ENCODE data around the gene UBA3. TPM values are rescaled to one million over a fixed set of nuclear protein-coding genes. Genes with fewer than 3 reads are reported as not detected.

The UBA3 gene
- total and polyA plus RNA-seq, 4 experiments from 2014 or later, result 60.1 to 105 (median 81.3) TPM

- H3K4me1 ChIP-seq (ENCODE audit: insufficient read depth, low read length), result peaks cover 59% of the 10 kb centered on the region
- intact Hi-C loops (cut with micrococcal nuclease), result no loop called here
- ChIA-PET CTCF (ENCODE audit: partially characterized antibody) (interaction anchor here (1.1 to 6.0 kb wide), 3 partner anchors 36 to 72 kb away, joined by 4 to 33 read pairs (median 6); partner anchors contain the start of gene ARL6IP5), POLR2A (ENCODE audit: partially characterized antibody) (interaction anchor here (6.8 kb wide), 1 partner anchor 38 kb away, joined by 287 read pairs; the partner anchor contains the start of genes ARL6IP5 and UBA3)
- Mint-ChIP-seq H3K4me3 (peak overlapping the region in 6 of 8 donors; percentile 40 to 80 (median 58)), H3K4me1 (peaks cover 39 to 70% (median 48%) of the 10 kb centered on the region in 4 donors), H3K9me3 (peaks cover 0 to 2% (median 0%) of the 10 kb centered on the region in 8 donors), H3K27me3 (no peaks in the 10 kb centered on the region), H3K27ac (peak overlapping the region in 2 of 7 donors; percentile 72 to 99), H3K36me3 (peaks cover 27 to 60% of the 10 kb centered on the region in 2 donors)
- DNase-seq, result no peak
- no peaks in the 10 kb centered on the region for H3K27me3 ChIP-seq (ENCODE audit: insufficient read depth, low read length)
- H3K9me3 ChIP-seq (ENCODE audit: control insufficient read depth in 1 of 2, low read length in 2 of 2), result no peaks in the 10 kb centered on the region
- no peak overlapping the region for H3K27ac ChIP-seq (ENCODE audit: low read depth, low read length)
- H3K4me3 ChIP-seq (ENCODE audit: low read length in 2 of 2), result no peak overlapping the region
- H3K36me3 ChIP-seq (ENCODE audit: insufficient read depth, low read length), result peaks cover 22% of the 10 kb centered on the region
Measured at GRCh38 chr3:69048990-69049389, 31.2 kb downstream of the UBA3 start.

GRCh38 chr3:69044608-69045007 is 35.6 kb downstream of the UBA3 start:
- intact Hi-C loops (cut with micrococcal nuclease), result no loop called here
- POLR2A ChIA-PET (ENCODE audit: partially characterized antibody), result interaction anchor here (0.7 to 1.0 kb wide), 2 partner anchors 47 to 64 kb away, joined by 3 to 4 read pairs; no protein-coding TSS in a partner anchor
- peaks cover 29 to 44% (median 32%) of the 10 kb centered on the region in 4 donors for H3K4me1 Mint-ChIP-seq

DNA sequence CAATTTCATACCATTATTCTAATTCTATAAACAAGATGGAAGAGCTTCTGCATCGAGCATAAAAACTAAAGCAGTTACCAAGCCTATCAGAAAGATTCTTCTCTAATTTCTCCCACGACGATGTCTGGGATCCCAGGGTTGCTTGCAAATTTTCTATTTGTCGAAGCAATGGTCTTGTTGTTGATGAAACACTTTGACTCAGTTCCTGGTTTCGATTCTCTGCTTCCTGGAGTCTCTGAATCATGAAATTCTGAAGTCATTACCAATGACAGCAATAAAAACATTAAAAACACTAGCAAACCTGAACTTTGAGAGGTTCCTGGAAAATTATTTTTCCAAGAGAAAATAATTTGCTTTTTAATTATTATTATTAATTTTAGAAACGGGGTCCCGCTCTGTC is 46.7 kb downstream of the UBA3 start:
- no peak overlapping the region for H3K27ac ChIP-seq (ENCODE audit: low read depth, low read length)
- no peak overlapping the region for H3K27ac Mint-ChIP-seq
- DNase-seq, result no peak
- no peaks in the 10 kb centered on the region for H3K27me3 ChIP-seq (ENCODE audit: insufficient read depth, low read length)
- ChIA-PET POLR2A (ENCODE audit: partially characterized antibody) (interaction anchor here (0.7 kb wide), 1 partner anchor 18 kb away, joined by 3 read pairs; no protein-coding TSS in a partner anchor), CTCF (ENCODE audit: partially characterized antibody) (no interaction called here)
- no peaks in the 10 kb centered on the region for H3K4me1 ChIP-seq (ENCODE audit: insufficient read depth, low read length)
- no peaks in the 10 kb centered on the region for H3K27me3 Mint-ChIP-seq
- intact Hi-C loops (cut with micrococcal nuclease), result no loop called here
- peaks cover 54 to 70% of the 10 kb centered on the region in 2 donors for H3K36me3 Mint-ChIP-seq
- peaks cover 0 to 7% (median 3%) of the 10 kb centered on the region in 4 donors for H3K4me1 Mint-ChIP-seq
- peaks cover 57% of the 10 kb centered on the region for H3K36me3 ChIP-seq (ENCODE audit: insufficient read depth, low read length)
- no peak overlapping the region for H3K4me3 ChIP-seq (ENCODE audit: low read length in 2 of 2)
- no peak overlapping the region for H3K4me3 Mint-ChIP-seq
- no peaks in the 10 kb centered on the region for H3K9me3 Mint-ChIP-seq
- H3K9me3 ChIP-seq (ENCODE audit: control insufficient read depth in 1 of 2, low read length in 2 of 2), result no peaks in the 10 kb centered on the region

More at GRCh38 chr3:69044608-69045007, 35.6 kb downstream of the UBA3 start:
- Histone ChIP-seq H3K27me3 (ENCODE audit: insufficient read depth, low read length) (no peaks in the 10 kb centered on the region), H3K9me3 (ENCODE audit: control insufficient read depth in 1 of 2, low read length in 2 of 2) (no peaks in the 10 kb centered on the region), H3K4me1 (ENCODE audit: insufficient read depth, low read length) (peaks cover 36% of the 10 kb centered on the region), H3K27ac (ENCODE audit: low read depth, low read length) (no peak overlapping the region), H3K4me3 (ENCODE audit: low read length in 2 of 2) (no peak overlapping the region), H3K36me3 (ENCODE audit: insufficient read depth, low read length) (peaks cover 33% of the 10 kb centered on the region)
- H3K27ac Mint-ChIP-seq, result peak overlapping the region in 4 of 7 donors; percentile 2 to 88 (median 12)
- H3K36me3 Mint-ChIP-seq, result peaks cover 43 to 62% of the 10 kb centered on the region in 2 donors
- DNase-seq, result no peak
- CTCF ChIA-PET (ENCODE audit: partially characterized antibody), result interaction anchor here (1.4 kb wide), 1 partner anchor 42 kb away, joined by 3 read pairs; no protein-coding TSS in a partner anchor
- no peaks in the 10 kb centered on the region for H3K9me3 Mint-ChIP-seq
- H3K27me3 Mint-ChIP-seq, result no peaks in the 10 kb centered on the region
- no peak overlapping the region for H3K4me3 Mint-ChIP-seq

DNA sequence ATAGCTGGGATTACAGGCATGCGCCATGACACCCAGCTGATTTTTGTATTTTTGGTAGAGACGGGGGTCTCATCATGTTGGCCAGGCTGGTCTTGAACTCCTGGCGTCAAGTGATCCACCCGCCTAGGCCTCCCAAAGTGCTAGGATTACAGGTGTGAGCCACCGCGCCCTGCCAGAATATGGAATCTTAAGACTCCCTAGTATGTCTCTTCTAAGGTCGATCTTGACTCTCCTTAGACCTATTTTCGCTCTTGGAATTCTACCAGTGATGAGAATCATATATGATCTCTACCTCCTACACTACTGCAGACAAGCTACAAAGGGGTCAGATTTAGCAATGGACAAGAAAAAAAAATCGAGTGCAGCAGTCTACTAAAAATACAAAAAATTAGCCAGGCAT is 47.4 kb downstream of the UBA3 start:
- peaks cover 55 to 69% of the 10 kb centered on the region in 2 donors for H3K36me3 Mint-ChIP-seq
- CTCF ChIA-PET (ENCODE audit: partially characterized antibody), result no interaction called here
- Histone ChIP-seq H3K27me3 (ENCODE audit: insufficient read depth, low read length) (no peaks in the 10 kb centered on the region), H3K27ac (ENCODE audit: low read depth, low read length) (no peak overlapping the region), H3K36me3 (ENCODE audit: insufficient read depth, low read length) (peaks cover 57% of the 10 kb centered on the region), H3K4me3 (ENCODE audit: low read length in 2 of 2) (no peak overlapping the region), H3K4me1 (ENCODE audit: insufficient read depth, low read length) (no peaks in the 10 kb centered on the region), H3K9me3 (ENCODE audit: control insufficient read depth in 1 of 2, low read length in 2 of 2) (no peaks in the 10 kb centered on the region)
- intact Hi-C loops (cut with micrococcal nuclease), result no loop called here
- H3K9me3 Mint-ChIP-seq, result no peaks in the 10 kb centered on the region
- no peak for DNase-seq
- no peak overlapping the region for H3K4me3 Mint-ChIP-seq
- H3K4me1 Mint-ChIP-seq, result peaks cover 0 to 7% (median 3%) of the 10 kb centered on the region in 4 donors
- peak overlapping the region in 3 of 7 donors; percentile 6 to 46 (median 30) for H3K27ac Mint-ChIP-seq
- H3K27me3 Mint-ChIP-seq, result no peaks in the 10 kb centered on the region
- POLR2A ChIA-PET (ENCODE audit: partially characterized antibody), result interaction anchor here (0.7 kb wide), 1 partner anchor 19 kb away, joined by 3 read pairs; no protein-coding TSS in a partner anchor

- Mint-ChIP-seq H3K4me3 (no peak overlapping the region), H3K27me3 (no peaks in the 10 kb centered on the region), H3K4me1 (peaks cover 0 to 7% (median 3%) of the 10 kb centered on the region in 4 donors), H3K27ac (no peak overlapping the region), H3K36me3 (peaks cover 58 to 72% of the 10 kb centered on the region in 2 donors), H3K9me3 (no peaks in the 10 kb centered on the region)
- intact Hi-C loops (cut with micrococcal nuclease), result no loop called here
- ChIA-PET POLR2A (ENCODE audit: partially characterized antibody) (interaction anchor here (0.6 to 1.0 kb wide), 2 partner anchors 19 kb away, joined by 3 to 4 read pairs; partner anchors contain the start of gene EOGT), CTCF (ENCODE audit: partially characterized antibody) (no interaction called here)
- H3K4me1 ChIP-seq (ENCODE audit: insufficient read depth, low read length), result no peaks in the 10 kb centered on the region
- DNase-seq, result no peak
- no peaks in the 10 kb centered on the region for H3K27me3 ChIP-seq (ENCODE audit: insufficient read depth, low read length)
- H3K36me3 ChIP-seq (ENCODE audit: insufficient read depth, low read length), result peaks cover 60% of the 10 kb centered on the region
- no peak overlapping the region for H3K4me3 ChIP-seq (ENCODE audit: low read length in 2 of 2)
- no peak overlapping the region for H3K27ac ChIP-seq (ENCODE audit: low read depth, low read length)
- no peaks in the 10 kb centered on the region for H3K9me3 ChIP-seq (ENCODE audit: control insufficient read depth in 1 of 2, low read length in 2 of 2)
Measured at GRCh38 chr3:69032142-69032541, 48.0 kb downstream of the UBA3 start.

GRCh38 chr3:69031635-69032034 is 48.5 kb downstream of the UBA3 start:
- intact Hi-C loops (cut with micrococcal nuclease), result no loop called here
- H3K36me3 Mint-ChIP-seq, result peaks cover 57 to 68% of the 10 kb centered on the region in 2 donors
- H3K27me3 Mint-ChIP-seq, result no peaks in the 10 kb centered on the region
- peaks cover 58% of the 10 kb centered on the region for H3K36me3 ChIP-seq (ENCODE audit: insufficient read depth, low read length)
- DNase-seq, result no peak
- no peak overlapping the region for H3K27ac Mint-ChIP-seq
- CTCF ChIA-PET (ENCODE audit: partially characterized antibody), result no interaction called here
- H3K9me3 ChIP-seq (ENCODE audit: control insufficient read depth in 1 of 2, low read length in 2 of 2), result no peaks in the 10 kb centered on the region
- POLR2A ChIA-PET (ENCODE audit: partially characterized antibody), result interaction anchor here (0.6 to 1.0 kb wide), 2 partner anchors 18 to 19 kb away, joined by 3 to 4 read pairs; partner anchors contain the start of gene EOGT
- peaks cover 0 to 3% (median under 1%) of the 10 kb centered on the region in 4 donors for H3K4me1 Mint-ChIP-seq
- H3K27ac ChIP-seq (ENCODE audit: low read depth, low read length), result no peak overlapping the region
- no peaks in the 10 kb centered on the region for H3K9me3 Mint-ChIP-seq
- no peaks in the 10 kb centered on the region for H3K27me3 ChIP-seq (ENCODE audit: insufficient read depth, low read length)
- no peaks in the 10 kb centered on the region for H3K4me1 ChIP-seq (ENCODE audit: insufficient read depth, low read length)
- no peak overlapping the region for H3K4me3 Mint-ChIP-seq
- no peak overlapping the region for H3K4me3 ChIP-seq (ENCODE audit: low read length in 2 of 2)

- Histone ChIP-seq H3K4me3 (ENCODE audit: low read length in 2 of 2) (no peak overlapping the region), H3K27ac (ENCODE audit: low read depth, low read length) (no peak overlapping the region), H3K36me3 (ENCODE audit: insufficient read depth, low read length) (peaks cover 18% of the 10 kb centered on the region), H3K9me3 (ENCODE audit: control insufficient read depth in 1 of 2, low read length in 2 of 2) (no peaks in the 10 kb centered on the region), H3K4me1 (ENCODE audit: insufficient read depth, low read length) (no peaks in the 10 kb centered on the region), H3K27me3 (ENCODE audit: insufficient read depth, low read length) (no peaks in the 10 kb centered on the region)
- no peaks in the 10 kb centered on the region for H3K9me3 Mint-ChIP-seq
- ChIA-PET POLR2A (ENCODE audit: partially characterized antibody) (interaction anchor here (1.2 kb wide), 1 partner anchor 31 kb away, joined by 6 read pairs; the partner anchor contains the start of gene TMF1), CTCF (ENCODE audit: partially characterized antibody) (interaction anchor here (1.0 to 1.2 kb wide), 2 partner anchors 10 to 71 kb away, joined by 3 read pairs; no protein-coding TSS in a partner anchor)
- H3K27me3 Mint-ChIP-seq, result no peaks in the 10 kb centered on the region
- H3K36me3 Mint-ChIP-seq, result peaks cover 10 to 29% of the 10 kb centered on the region in 2 donors
- intact Hi-C loops (cut with micrococcal nuclease), result no loop called here
- H3K4me1 Mint-ChIP-seq, result peaks cover 0 to 4% (median under 1%) of the 10 kb centered on the region in 4 donors
- no peak for DNase-seq
- H3K27ac Mint-ChIP-seq, result peak overlapping the region in 1 of 7 donors; percentile 17
- H3K4me3 Mint-ChIP-seq, result no peak overlapping the region
Measured at GRCh38 chr3:69020857-69021256, 59.3 kb downstream of the UBA3 start.
